ENCODE data around the gene CORO2A.

GRCh38 chr9:98104445-98104881 lies 88.0 kb downstream of the CORO2A start:
- TF ChIP-seq, protein P1, sequence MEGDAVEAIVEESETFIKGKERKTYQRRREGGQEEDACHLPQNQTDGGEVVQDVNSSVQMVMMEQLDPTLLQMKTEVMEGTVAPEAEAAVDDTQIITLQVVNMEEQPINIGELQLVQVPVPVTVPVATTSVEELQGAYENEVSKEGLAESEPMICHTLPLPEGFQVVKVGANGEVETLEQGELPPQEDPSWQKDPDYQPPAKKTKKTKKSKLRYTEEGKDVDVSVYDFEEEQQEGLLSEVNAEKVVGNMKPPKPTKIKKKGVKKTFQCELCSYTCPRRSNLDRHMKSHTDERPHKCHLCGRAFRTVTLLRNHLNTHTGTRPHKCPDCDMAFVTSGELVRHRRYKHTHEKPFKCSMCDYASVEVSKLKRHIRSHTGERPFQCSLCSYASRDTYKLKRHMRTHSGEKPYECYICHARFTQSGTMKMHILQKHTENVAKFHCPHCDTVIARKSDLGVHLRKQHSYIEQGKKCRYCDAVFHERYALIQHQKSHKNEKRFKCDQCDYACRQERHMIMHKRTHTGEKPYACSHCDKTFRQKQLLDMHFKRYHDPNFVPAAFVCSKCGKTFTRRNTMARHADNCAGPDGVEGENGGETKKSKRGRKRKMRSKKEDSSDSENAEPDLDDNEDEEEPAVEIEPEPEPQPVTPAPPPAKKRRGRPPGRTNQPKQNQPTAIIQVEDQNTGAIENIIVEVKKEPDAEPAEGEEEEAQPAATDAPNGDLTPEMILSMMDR (IDR thresholded peaks at IDR 0.05) = no peak
- TF ChIP-seq POLR2A (IDR thresholded peaks at IDR 0.05) = no peak

Measured in body of pancreas (tissue), 4 donors.